Right lobe of liver (tissue), 4 donors: ENCODE results near the gene IFFO2.

Experiments
- POLR2A ChIP-seq: fragments of 450-650 bp; IDR thresholded peaks from one replicate; pipeline ENCODE4 v1.6.1; 2017; ENCODE audit warnings: antibody characterized with exemption, mild to moderate bottlenecking
- TF ChIP-seq, protein P1 (sequence below), 4 donors: fragments of 200-600 bp in 3 of 4; fragments of 450-650 bp in 1 of 4; IDR thresholded peaks; one replicate each; pipeline versions ENCODE4 v1.5.1 to v1.8.0; 2016 to 2022; ENCODE audit warnings: antibody characterized with exemption in 4 of 4, mild to moderate bottlenecking in 2 of 4
- donor health status: DM: no; HTN: no; CAD: no.
- donor health status: DM: no; HTN: no; CAD: no.
- donor health status: DM: no; HTN: yes; CAD: no.

- TF ChIP-seq, protein P1, sequence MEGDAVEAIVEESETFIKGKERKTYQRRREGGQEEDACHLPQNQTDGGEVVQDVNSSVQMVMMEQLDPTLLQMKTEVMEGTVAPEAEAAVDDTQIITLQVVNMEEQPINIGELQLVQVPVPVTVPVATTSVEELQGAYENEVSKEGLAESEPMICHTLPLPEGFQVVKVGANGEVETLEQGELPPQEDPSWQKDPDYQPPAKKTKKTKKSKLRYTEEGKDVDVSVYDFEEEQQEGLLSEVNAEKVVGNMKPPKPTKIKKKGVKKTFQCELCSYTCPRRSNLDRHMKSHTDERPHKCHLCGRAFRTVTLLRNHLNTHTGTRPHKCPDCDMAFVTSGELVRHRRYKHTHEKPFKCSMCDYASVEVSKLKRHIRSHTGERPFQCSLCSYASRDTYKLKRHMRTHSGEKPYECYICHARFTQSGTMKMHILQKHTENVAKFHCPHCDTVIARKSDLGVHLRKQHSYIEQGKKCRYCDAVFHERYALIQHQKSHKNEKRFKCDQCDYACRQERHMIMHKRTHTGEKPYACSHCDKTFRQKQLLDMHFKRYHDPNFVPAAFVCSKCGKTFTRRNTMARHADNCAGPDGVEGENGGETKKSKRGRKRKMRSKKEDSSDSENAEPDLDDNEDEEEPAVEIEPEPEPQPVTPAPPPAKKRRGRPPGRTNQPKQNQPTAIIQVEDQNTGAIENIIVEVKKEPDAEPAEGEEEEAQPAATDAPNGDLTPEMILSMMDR (IDR thresholded peaks at IDR 0.05): no peak
- TF ChIP-seq POLR2A: no peak
These were observed 14.1 kb downstream of the IFFO2 start for GRCh38 chr1:18942340-18942739.
